ENCODE results near the gene DCTN1.

Gene DCTN1

DNA sequence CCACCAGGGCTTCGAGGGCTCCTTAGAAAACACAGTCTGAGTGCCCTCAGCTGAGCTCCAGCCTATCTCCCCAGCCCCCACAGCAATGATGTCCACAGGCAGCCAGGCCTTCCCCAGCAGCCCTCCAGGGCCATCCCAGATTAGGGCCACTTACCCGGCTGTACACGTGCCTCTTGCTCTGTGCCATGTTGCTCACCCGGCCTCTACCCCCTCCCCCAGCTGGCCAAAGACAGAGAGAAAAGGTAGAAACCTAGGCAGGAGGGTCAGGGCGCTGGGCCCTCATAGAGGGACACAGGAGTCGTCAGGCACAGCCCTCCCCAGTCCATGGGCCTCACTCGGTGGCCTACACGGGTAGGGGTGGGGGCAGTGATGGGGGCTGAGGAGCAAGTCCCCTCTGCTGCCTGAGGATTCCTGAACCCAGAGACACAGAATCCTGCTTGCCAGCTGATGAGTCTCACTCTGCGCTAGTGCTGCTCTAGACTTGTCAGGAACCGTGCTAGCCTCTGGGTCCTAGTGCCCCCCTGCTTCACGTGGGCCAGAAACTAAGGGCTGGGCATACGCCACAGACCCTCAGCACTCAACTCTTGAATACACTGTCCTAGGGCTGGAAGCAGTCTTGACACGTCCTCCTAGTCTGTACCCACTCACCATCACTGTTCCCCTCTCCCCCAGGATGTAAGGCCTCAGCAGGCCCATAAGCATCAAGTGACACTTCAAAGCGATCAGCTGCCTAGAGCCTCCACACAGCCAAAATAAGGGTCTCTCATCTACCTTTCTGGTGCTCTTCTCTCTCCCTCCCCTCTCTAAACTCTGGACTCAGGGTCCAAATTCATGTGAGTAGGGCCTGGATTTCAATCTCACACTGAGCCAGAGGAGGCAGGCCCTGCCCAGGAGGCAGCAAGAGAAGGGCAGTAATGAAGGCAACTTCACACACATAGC is at the start of gene DCTN1:
Gene DCTN1 (minus strand): TSS at position 461 of the 939 bp plus-strand sequence. CDS start 274 bp downstream, at position 187.
- peak within 1 kb of the TSS; percentile 44 for H3K4me3 ChIP-seq (ENCODE audit: low read depth, low read length)
- in situ Hi-C loops (cut with HindIII; ENCODE audit: low sequenced_read_pairs), result no loop called here
- no peak for DNase-seq (ENCODE audit: low read depth)
- no peak for TF ChIP-seq CTCF (IDR thresholded peaks at IDR 0.05; ENCODE audit: low read depth, low read length, missing control alignments)

- DNase-seq (ENCODE audit: low read depth), result no peak
- no peak overlapping the region for H3K4me3 ChIP-seq (ENCODE audit: low read depth, low read length)
- no peak for TF ChIP-seq CTCF (IDR thresholded peaks at IDR 0.05; ENCODE audit: low read depth, low read length, missing control alignments)
- in situ Hi-C loops (cut with HindIII; ENCODE audit: low sequenced_read_pairs), result no loop called here
Measured at GRCh38 chr2:74428675-74429074, 48.6 kb upstream of the DCTN1 start.

- no peak for DNase-seq (ENCODE audit: low read depth)
- in situ Hi-C loops (cut with HindIII; ENCODE audit: low sequenced_read_pairs), result no loop called here
- no peak for TF ChIP-seq CTCF (IDR thresholded peaks at IDR 0.05; ENCODE audit: low read depth, low read length, missing control alignments)
- no peak overlapping the region for H3K4me3 ChIP-seq (ENCODE audit: low read depth, low read length)
Measured at GRCh38 chr2:74427551-74427950, 47.4 kb upstream of the DCTN1 start.

GRCh38 chr2:74426181-74426758 is 46.2 kb upstream of the DCTN1 start:
- no peak overlapping the region for H3K4me3 ChIP-seq (ENCODE audit: low read depth, low read length)
- no peak for DNase-seq (ENCODE audit: low read depth)
- in situ Hi-C loops (cut with HindIII; ENCODE audit: low sequenced_read_pairs), result no loop called here
- TF ChIP-seq CTCF (IDR thresholded peaks at IDR 0.05; ENCODE audit: low read depth, low read length, missing control alignments), result no peak

DNA sequence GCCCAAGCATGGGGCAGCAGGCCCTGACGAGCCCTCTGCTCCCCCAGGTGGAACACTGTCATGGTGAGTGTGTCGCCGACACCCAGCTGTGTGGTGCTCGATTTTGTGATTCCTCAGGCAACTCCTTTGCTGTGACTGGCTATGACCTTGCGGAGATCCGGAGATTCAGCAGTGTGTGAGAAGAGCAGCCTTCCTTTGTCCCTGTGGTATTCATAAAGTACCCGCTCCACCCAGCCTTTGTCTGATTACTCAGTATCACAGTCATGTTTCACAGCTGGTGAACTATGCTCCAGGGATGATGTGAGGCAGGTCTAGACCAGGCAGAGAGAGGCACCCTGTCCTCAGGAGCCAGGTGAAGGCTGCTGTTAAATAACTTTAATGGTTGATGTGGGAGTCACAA is 45.4 kb upstream of the DCTN1 start:
- no peak for TF ChIP-seq CTCF (IDR thresholded peaks at IDR 0.05; ENCODE audit: low read depth, low read length, missing control alignments)
- in situ Hi-C loops (cut with HindIII; ENCODE audit: low sequenced_read_pairs), result no loop called here
- H3K4me3 ChIP-seq (ENCODE audit: low read depth, low read length), result no peak overlapping the region
- DNase-seq (ENCODE audit: low read depth), result no peak

- H3K4me3 ChIP-seq (ENCODE audit: low read depth, low read length), result no peak overlapping the region
- no peak for TF ChIP-seq CTCF (IDR thresholded peaks at IDR 0.05; ENCODE audit: low read depth, low read length, missing control alignments)
Measured at GRCh38 chr2:74424995-74425406, 44.9 kb upstream of the DCTN1 start.

More at GRCh38 chr2:74424995-74425406, 44.9 kb upstream of the DCTN1 start:
- DNase-seq (ENCODE audit: low read depth), result no peak
- in situ Hi-C loops (cut with HindIII; ENCODE audit: low sequenced_read_pairs), result no loop called here
